ENCODE measurements around the gene STEAP1B.

GRCh38 chr7:22460363-22460988 lies 39.5 kb downstream of the STEAP1B start:
- TF ChIP-seq, protein P1, sequence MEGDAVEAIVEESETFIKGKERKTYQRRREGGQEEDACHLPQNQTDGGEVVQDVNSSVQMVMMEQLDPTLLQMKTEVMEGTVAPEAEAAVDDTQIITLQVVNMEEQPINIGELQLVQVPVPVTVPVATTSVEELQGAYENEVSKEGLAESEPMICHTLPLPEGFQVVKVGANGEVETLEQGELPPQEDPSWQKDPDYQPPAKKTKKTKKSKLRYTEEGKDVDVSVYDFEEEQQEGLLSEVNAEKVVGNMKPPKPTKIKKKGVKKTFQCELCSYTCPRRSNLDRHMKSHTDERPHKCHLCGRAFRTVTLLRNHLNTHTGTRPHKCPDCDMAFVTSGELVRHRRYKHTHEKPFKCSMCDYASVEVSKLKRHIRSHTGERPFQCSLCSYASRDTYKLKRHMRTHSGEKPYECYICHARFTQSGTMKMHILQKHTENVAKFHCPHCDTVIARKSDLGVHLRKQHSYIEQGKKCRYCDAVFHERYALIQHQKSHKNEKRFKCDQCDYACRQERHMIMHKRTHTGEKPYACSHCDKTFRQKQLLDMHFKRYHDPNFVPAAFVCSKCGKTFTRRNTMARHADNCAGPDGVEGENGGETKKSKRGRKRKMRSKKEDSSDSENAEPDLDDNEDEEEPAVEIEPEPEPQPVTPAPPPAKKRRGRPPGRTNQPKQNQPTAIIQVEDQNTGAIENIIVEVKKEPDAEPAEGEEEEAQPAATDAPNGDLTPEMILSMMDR (IDR thresholded peaks at IDR 0.05): no peak
- TF ChIP-seq POLR2A (IDR thresholded peaks at IDR 0.05; ENCODE audit: low read depth): no peak
- no peak for TF ChIP-seq POLR2AphosphoS5 (IDR thresholded peaks at IDR 0.05)
- no peak for TF ChIP-seq EP300 (IDR thresholded peaks at IDR 0.05)

Measured in esophagus muscularis mucosa (tissue), 4 donors.